OCI-LY7 (cell line): ENCODE data around the gene ANKRD13D.

Experiments used
- CTCF ChIP-seq: fragments of 200-600 bp; sonication (generic); conservative IDR thresholded peaks from 2 replicates; pipeline ENCODE4 v1.5.1; 2014; ENCODE audit warnings: mild to moderate bottlenecking, antibody characterized with exemption, low read length, moderate library complexity, mixed read lengths
- EZH2phosphoT487 ChIP-seq: fragments of 200-600 bp; sonication (generic); IDR thresholded peaks from 2 replicates; pipeline ENCODE4 v1.6.1; 2018; ENCODE audit warnings: low read depth, borderline replicate concordance, mild to moderate bottlenecking, mixed run types, antibody characterized with exemption, low read length, moderate library complexity, mixed read lengths

- TF ChIP-seq CTCF: no peak
- TF ChIP-seq EZH2phosphoT487: no peak
Measured at GRCh38 chr11:67280341-67280787, 8.7 kb upstream of the ANKRD13D start.
